Activated CD8-positive, alpha-beta memory T cell treated with anti-CD3 and anti-CD28 coated beads, Interleukin-2, amount 10 ng/mL, durations not matched to agents 7 days and 5 days (primary cell): ENCODE results near the gene PRKCE. TPM values are rescaled to one million over a fixed set of nuclear protein-coding genes. Genes with fewer than 3 reads are reported as not detected.
A peak's percentile ranks its signal among the peaks of the same experiment; 100 is the strongest.

Experiments
- ATAC-seq: fragments of 150-1000 bp; cut with Tn5 transposase; one replicate; pipeline ENCODE4 v1.10.0; 2021; ENCODE audit warnings: moderate library complexity
- CTCF ChIA-PET: fragments of 350-600 bp; sonication (Branson Sonifier 250); formaldehyde crosslinking; loops from one replicate; lab custom pipeline; 2021; ENCODE audit warnings: antibody characterized with exemption; lab: Charles Lee
- DNase-seq: peaks from one replicate; pipeline ENCODE4 v3.0.0-alpha.2; 2020
- H3K27ac Mint-ChIP-seq: one replicate; pipeline ENCODE4 v1.8.0; 2021; ENCODE audit warnings: mild to moderate bottlenecking, mixed read lengths
- H3K27me3 Mint-ChIP-seq: one replicate; pipeline ENCODE4 v1.8.0; 2021; ENCODE audit warnings: mixed read lengths
- H3K36me3 Mint-ChIP-seq: one replicate; pipeline ENCODE4 v1.8.0; 2021; ENCODE audit warnings: mild to moderate bottlenecking, mixed read lengths
- H3K4me1 Mint-ChIP-seq: one replicate; pipeline ENCODE4 v1.8.0; 2021; ENCODE audit warnings: mixed read lengths
- H3K4me3 Mint-ChIP-seq: one replicate; pipeline ENCODE4 v1.8.0; 2021; ENCODE audit warnings: mild to moderate bottlenecking, moderate library complexity, mixed read lengths
- H3K9me3 Mint-ChIP-seq: one replicate; pipeline ENCODE4 v1.8.0; 2022; ENCODE audit warnings: low read depth, mixed read lengths
- total RNA-seq, 2 experiments: library from RNA; stranded (reverse); gene quantifications; one replicate each; pipeline ENCODE4 v1.2.3, GENCODE V29; 2021

Gene PRKCE
- total RNA-seq, 2 experiments from 2014 or later: 16.7 to 39.2 TPM

GRCh38 chr2:45698554-45698953 lies 47.1 kb downstream of the PRKCE start:
- Mint-ChIP-seq H3K36me3 (peaks cover 2% of the 10 kb centered on the region), H3K4me3 (no peak overlapping the region), H3K4me1 (peaks cover 26% of the 10 kb centered on the region), H3K9me3 (no peaks in the 10 kb centered on the region), H3K27ac (no peak overlapping the region), H3K27me3 (no peaks in the 10 kb centered on the region)
- DNase-seq: no peak
- CTCF ChIA-PET: interaction anchor here (0.7 kb wide), 1 partner anchor 80 kb away, joined by 3 read pairs; no protein-coding TSS in a partner anchor
- no peak for ATAC-seq

- Mint-ChIP-seq H3K27me3 (no peaks in the 10 kb centered on the region), H3K36me3 (peaks cover 2% of the 10 kb centered on the region), H3K4me3 (no peak overlapping the region), H3K4me1 (peaks cover 26% of the 10 kb centered on the region), H3K9me3 (no peaks in the 10 kb centered on the region), H3K27ac (no peak overlapping the region)
- peak; percentile 16 for ATAC-seq
- no peak for DNase-seq
- CTCF ChIA-PET: interaction anchor here (0.8 kb wide), 1 partner anchor 79 kb away, joined by 3 read pairs; no protein-coding TSS in a partner anchor
Measured at GRCh38 chr2:45699032-45699658, 47.7 kb downstream of the PRKCE start.

GRCh38 chr2:45700407-45701013 lies 49.0 kb downstream of the PRKCE start:
- no peaks in the 10 kb centered on the region for H3K27me3 Mint-ChIP-seq
- no peaks in the 10 kb centered on the region for H3K9me3 Mint-ChIP-seq
- peaks cover 2% of the 10 kb centered on the region for H3K36me3 Mint-ChIP-seq
- ATAC-seq (no peak), DNase-seq (no peak)
- peaks cover 26% of the 10 kb centered on the region for H3K4me1 Mint-ChIP-seq
- H3K4me3 Mint-ChIP-seq: no peak overlapping the region
- CTCF ChIA-PET: no interaction called here
- no peak overlapping the region for H3K27ac Mint-ChIP-seq

GRCh38 chr2:45705233-45705632 lies 53.8 kb downstream of the PRKCE start:
- CTCF ChIA-PET: no interaction called here
- DNase-seq (no peak), ATAC-seq (no peak)
- H3K36me3 Mint-ChIP-seq: peaks cover 23% of the 10 kb centered on the region
- H3K9me3 Mint-ChIP-seq: no peaks in the 10 kb centered on the region
- no peak overlapping the region for H3K4me3 Mint-ChIP-seq
- no peaks in the 10 kb centered on the region for H3K27me3 Mint-ChIP-seq
- no peak overlapping the region for H3K27ac Mint-ChIP-seq
- H3K4me1 Mint-ChIP-seq: peaks cover 2% of the 10 kb centered on the region

- no peak overlapping the region for H3K27ac Mint-ChIP-seq
- no peak overlapping the region for H3K4me3 Mint-ChIP-seq
- no peaks in the 10 kb centered on the region for H3K4me1 Mint-ChIP-seq
- DNase-seq (no peak), ATAC-seq (no peak)
- H3K9me3 Mint-ChIP-seq: no peaks in the 10 kb centered on the region
- CTCF ChIA-PET: no interaction called here
- H3K36me3 Mint-ChIP-seq: peaks cover 23% of the 10 kb centered on the region
- no peaks in the 10 kb centered on the region for H3K27me3 Mint-ChIP-seq
Measured at GRCh38 chr2:45706033-45706432, 54.6 kb downstream of the PRKCE start.

- ATAC-seq (no peak), DNase-seq (no peak)
- Mint-ChIP-seq H3K9me3 (no peaks in the 10 kb centered on the region), H3K27ac (no peak overlapping the region), H3K4me1 (no peaks in the 10 kb centered on the region), H3K36me3 (peaks cover 21% of the 10 kb centered on the region), H3K27me3 (no peaks in the 10 kb centered on the region), H3K4me3 (no peak overlapping the region)
- CTCF ChIA-PET: no interaction called here
Measured at GRCh38 chr2:45707006-45707405, 55.5 kb downstream of the PRKCE start.

GRCh38 chr2:45707661-45708060 lies 56.2 kb downstream of the PRKCE start:
- ATAC-seq: no peak
- DNase-seq: no peak
- no peaks in the 10 kb centered on the region for H3K27me3 Mint-ChIP-seq
- H3K4me3 Mint-ChIP-seq: no peak overlapping the region
- no peak overlapping the region for H3K27ac Mint-ChIP-seq
- H3K36me3 Mint-ChIP-seq: peaks cover 21% of the 10 kb centered on the region
- CTCF ChIA-PET: no interaction called here
- no peaks in the 10 kb centered on the region for H3K9me3 Mint-ChIP-seq
- no peaks in the 10 kb centered on the region for H3K4me1 Mint-ChIP-seq

- DNase-seq: no peak
- Mint-ChIP-seq H3K4me3 (no peak overlapping the region), H3K9me3 (no peaks in the 10 kb centered on the region), H3K4me1 (no peaks in the 10 kb centered on the region), H3K27ac (no peak overlapping the region), H3K27me3 (no peaks in the 10 kb centered on the region), H3K36me3 (peaks cover 21% of the 10 kb centered on the region)
- CTCF ChIA-PET: no interaction called here
- ATAC-seq: no peak
Measured at GRCh38 chr2:45708501-45708900, 57.0 kb downstream of the PRKCE start.

- DNase-seq (no peak), ATAC-seq (no peak)
- CTCF ChIA-PET: no interaction called here
- Mint-ChIP-seq H3K4me3 (no peak overlapping the region), H3K9me3 (no peaks in the 10 kb centered on the region), H3K27me3 (no peaks in the 10 kb centered on the region), H3K4me1 (no peaks in the 10 kb centered on the region), H3K36me3 (peaks cover 21% of the 10 kb centered on the region), H3K27ac (no peak overlapping the region)
Measured at GRCh38 chr2:45709137-45709536, 57.7 kb downstream of the PRKCE start.

GRCh38 chr2:45710468-45710867 lies 59.0 kb downstream of the PRKCE start:
- Mint-ChIP-seq H3K27me3 (no peaks in the 10 kb centered on the region), H3K27ac (no peak overlapping the region), H3K36me3 (peaks cover 21% of the 10 kb centered on the region), H3K4me1 (no peaks in the 10 kb centered on the region), H3K9me3 (no peaks in the 10 kb centered on the region), H3K4me3 (no peak overlapping the region)
- ATAC-seq (no peak), DNase-seq (no peak)
- CTCF ChIA-PET: no interaction called here

- Mint-ChIP-seq H3K4me1 (no peaks in the 10 kb centered on the region), H3K27ac (no peak overlapping the region), H3K4me3 (no peak overlapping the region), H3K9me3 (no peaks in the 10 kb centered on the region), H3K36me3 (peaks cover 21% of the 10 kb centered on the region), H3K27me3 (no peaks in the 10 kb centered on the region)
- ATAC-seq (no peak), DNase-seq (no peak)
- CTCF ChIA-PET: no interaction called here
Measured at GRCh38 chr2:45711224-45711623, 59.7 kb downstream of the PRKCE start.

- Mint-ChIP-seq H3K9me3 (no peaks in the 10 kb centered on the region), H3K27ac (no peak overlapping the region), H3K4me3 (no peak overlapping the region), H3K4me1 (no peaks in the 10 kb centered on the region), H3K36me3 (peaks cover 14% of the 10 kb centered on the region), H3K27me3 (no peaks in the 10 kb centered on the region)
- no peak for ATAC-seq
- no peak for DNase-seq
- CTCF ChIA-PET: no interaction called here
Measured at GRCh38 chr2:45712570-45712969, 61.1 kb downstream of the PRKCE start.

- Mint-ChIP-seq H3K4me3 (no peak overlapping the region), H3K9me3 (no peaks in the 10 kb centered on the region), H3K27me3 (no peaks in the 10 kb centered on the region), H3K27ac (no peak overlapping the region), H3K36me3 (peaks cover 9% of the 10 kb centered on the region), H3K4me1 (no peaks in the 10 kb centered on the region)
- ATAC-seq (no peak), DNase-seq (no peak)
- CTCF ChIA-PET: no interaction called here
Measured at GRCh38 chr2:45713136-45713535, 61.7 kb downstream of the PRKCE start.

GRCh38 chr2:45713591-45713990 lies 62.1 kb downstream of the PRKCE start:
- Mint-ChIP-seq H3K27me3 (no peaks in the 10 kb centered on the region), H3K36me3 (peaks cover 4% of the 10 kb centered on the region)
- CTCF ChIA-PET: no interaction called here

More at GRCh38 chr2:45713591-45713990, 62.1 kb downstream of the PRKCE start:
- no peak overlapping the region for H3K27ac Mint-ChIP-seq
- ATAC-seq (no peak), DNase-seq (no peak)
- no peaks in the 10 kb centered on the region for H3K9me3 Mint-ChIP-seq
- H3K4me1 Mint-ChIP-seq: no peaks in the 10 kb centered on the region
- no peak overlapping the region for H3K4me3 Mint-ChIP-seq
